Dendritic cell treated with granulocyte-macrophage colony-stimulating factor and Interleukin-4, amounts not matched to agents 40 ng/mL and 50 ng/mL, for 4 days (primary cell): Measurements from ENCODE around the gene PPM1J.

Experiments used
- H3K27ac Mint-ChIP-seq: one replicate; pipeline ENCODE4 v1.8.0; 2022; ENCODE audit warnings: mild to moderate bottlenecking, mixed read lengths
- H3K27me3 Mint-ChIP-seq: one replicate; pipeline ENCODE4 v1.8.0; 2022; ENCODE audit warnings: mild to moderate bottlenecking, mixed read lengths
- H3K36me3 Mint-ChIP-seq: one replicate; pipeline ENCODE4 v1.8.0; 2022; ENCODE audit warnings: low read depth, mixed read lengths
- H3K4me1 Mint-ChIP-seq: one replicate; pipeline ENCODE4 v1.8.0; 2022; ENCODE audit warnings: low read depth, mixed read lengths
- H3K4me3 Mint-ChIP-seq: one replicate; pipeline ENCODE4 v1.8.0; 2022; ENCODE audit warnings: mild to moderate bottlenecking, moderate library complexity, mixed read lengths
- H3K9me3 Mint-ChIP-seq: one replicate; pipeline ENCODE4 v1.8.0; 2022; ENCODE audit warnings: mixed read lengths
- intact Hi-C: fragments of 100-400 bp; cut with micrococcal nuclease; formaldehyde crosslinking; loops from one replicate; pipeline ENCODE4 v1.15.0; 2022

Gene PPM1J

GRCh38 chr1:112696578-112697314 is 18.4 kb downstream of the PPM1J start:
- Mint-ChIP-seq H3K27ac (no peak overlapping the region), H3K9me3 (no peaks in the 10 kb centered on the region), H3K27me3 (no peaks in the 10 kb centered on the region), H3K4me3 (no peak overlapping the region), H3K4me1 (peaks cover 41% of the 10 kb centered on the region), H3K36me3 (peaks cover 71% of the 10 kb centered on the region)
- intact Hi-C loops, result no loop called here

- Mint-ChIP-seq H3K27me3 (no peaks in the 10 kb centered on the region), H3K4me1 (peaks cover 26% of the 10 kb centered on the region), H3K4me3 (no peak overlapping the region), H3K27ac (no peak overlapping the region), H3K9me3 (no peaks in the 10 kb centered on the region), H3K36me3 (peaks cover 64% of the 10 kb centered on the region)
- intact Hi-C loops, result no loop called here
Measured at GRCh38 chr1:112695276-112695675, 19.9 kb downstream of the PPM1J start.

GRCh38 chr1:112694363-112694929 is 20.7 kb downstream of the PPM1J start:
- H3K9me3 Mint-ChIP-seq, result no peaks in the 10 kb centered on the region
- no peak overlapping the region for H3K4me3 Mint-ChIP-seq
- H3K36me3 Mint-ChIP-seq, result peaks cover 64% of the 10 kb centered on the region
- no peaks in the 10 kb centered on the region for H3K27me3 Mint-ChIP-seq
- H3K27ac Mint-ChIP-seq, result no peak overlapping the region
- H3K4me1 Mint-ChIP-seq, result peaks cover 18% of the 10 kb centered on the region
- intact Hi-C loops, result no loop called here

- H3K4me1 Mint-ChIP-seq, result peaks cover 15% of the 10 kb centered on the region
- no peaks in the 10 kb centered on the region for H3K27me3 Mint-ChIP-seq
- peaks cover 65% of the 10 kb centered on the region for H3K36me3 Mint-ChIP-seq
- H3K27ac Mint-ChIP-seq, result no peak overlapping the region
- intact Hi-C loops, result no loop called here
- no peaks in the 10 kb centered on the region for H3K9me3 Mint-ChIP-seq
- no peak overlapping the region for H3K4me3 Mint-ChIP-seq
Measured at GRCh38 chr1:112693821-112694220, 21.3 kb downstream of the PPM1J start.

- H3K4me3 Mint-ChIP-seq, result no peak overlapping the region
- H3K27ac Mint-ChIP-seq, result no peak overlapping the region
- H3K9me3 Mint-ChIP-seq, result no peaks in the 10 kb centered on the region
- intact Hi-C loops, result no loop called here
- H3K36me3 Mint-ChIP-seq, result peaks cover 61% of the 10 kb centered on the region
- peaks cover 15% of the 10 kb centered on the region for H3K4me1 Mint-ChIP-seq
- no peaks in the 10 kb centered on the region for H3K27me3 Mint-ChIP-seq
Measured at GRCh38 chr1:112692681-112693080, 22.5 kb downstream of the PPM1J start.

GRCh38 chr1:112689842-112690237 is 25.3 kb downstream of the PPM1J start:
- no peak overlapping the region for H3K4me3 Mint-ChIP-seq
- H3K36me3 Mint-ChIP-seq, result peaks cover 51% of the 10 kb centered on the region
- intact Hi-C loops, result no loop called here
- H3K27me3 Mint-ChIP-seq, result no peaks in the 10 kb centered on the region
- H3K4me1 Mint-ChIP-seq, result peaks cover 7% of the 10 kb centered on the region
- no peak overlapping the region for H3K27ac Mint-ChIP-seq
- no peaks in the 10 kb centered on the region for H3K9me3 Mint-ChIP-seq

- intact Hi-C loops, result no loop called here
- Mint-ChIP-seq H3K9me3 (no peaks in the 10 kb centered on the region), H3K36me3 (peaks cover 48% of the 10 kb centered on the region), H3K4me3 (no peak overlapping the region), H3K27ac (no peak overlapping the region), H3K4me1 (peaks cover 2% of the 10 kb centered on the region), H3K27me3 (no peaks in the 10 kb centered on the region)
Measured at GRCh38 chr1:112689196-112689841, 25.8 kb downstream of the PPM1J start.

GRCh38 chr1:112688781-112689193 is 26.3 kb downstream of the PPM1J start:
- H3K4me1 Mint-ChIP-seq, result no peaks in the 10 kb centered on the region
- no peak overlapping the region for H3K4me3 Mint-ChIP-seq
- intact Hi-C loops, result no loop called here
- H3K27me3 Mint-ChIP-seq, result no peaks in the 10 kb centered on the region
- peaks cover 43% of the 10 kb centered on the region for H3K36me3 Mint-ChIP-seq
- no peaks in the 10 kb centered on the region for H3K9me3 Mint-ChIP-seq
- no peak overlapping the region for H3K27ac Mint-ChIP-seq

GRCh38 chr1:112687785-112688496 is 27.2 kb downstream of the PPM1J start:
- Mint-ChIP-seq H3K4me3 (no peak overlapping the region), H3K9me3 (no peaks in the 10 kb centered on the region), H3K27me3 (no peaks in the 10 kb centered on the region), H3K36me3 (peaks cover 37% of the 10 kb centered on the region), H3K4me1 (no peaks in the 10 kb centered on the region), H3K27ac (no peak overlapping the region)
- intact Hi-C loops, result no loop called here

- no peaks in the 10 kb centered on the region for H3K4me1 Mint-ChIP-seq
- H3K9me3 Mint-ChIP-seq, result no peaks in the 10 kb centered on the region
- intact Hi-C loops, result no loop called here
- no peaks in the 10 kb centered on the region for H3K27me3 Mint-ChIP-seq
- H3K4me3 Mint-ChIP-seq, result no peak overlapping the region
- H3K27ac Mint-ChIP-seq, result no peak overlapping the region
- H3K36me3 Mint-ChIP-seq, result peaks cover 31% of the 10 kb centered on the region
Measured at GRCh38 chr1:112687361-112687760, 27.8 kb downstream of the PPM1J start.

GRCh38 chr1:112686835-112687234 is 28.3 kb downstream of the PPM1J start:
- no peak overlapping the region for H3K4me3 Mint-ChIP-seq
- intact Hi-C loops, result no loop called here
- peaks cover 25% of the 10 kb centered on the region for H3K36me3 Mint-ChIP-seq
- no peak overlapping the region for H3K27ac Mint-ChIP-seq
- H3K27me3 Mint-ChIP-seq, result no peaks in the 10 kb centered on the region
- no peaks in the 10 kb centered on the region for H3K9me3 Mint-ChIP-seq
- no peaks in the 10 kb centered on the region for H3K4me1 Mint-ChIP-seq

GRCh38 chr1:112686417-112686816 is 28.7 kb downstream of the PPM1J start:
- Mint-ChIP-seq H3K4me3 (no peak overlapping the region), H3K27me3 (no peaks in the 10 kb centered on the region), H3K27ac (no peak overlapping the region), H3K4me1 (no peaks in the 10 kb centered on the region), H3K36me3 (peaks cover 21% of the 10 kb centered on the region), H3K9me3 (no peaks in the 10 kb centered on the region)
- intact Hi-C loops, result no loop called here

- Mint-ChIP-seq H3K4me3 (no peak overlapping the region), H3K27me3 (no peaks in the 10 kb centered on the region), H3K4me1 (no peaks in the 10 kb centered on the region), H3K27ac (no peak overlapping the region), H3K9me3 (no peaks in the 10 kb centered on the region), H3K36me3 (peaks cover 21% of the 10 kb centered on the region)
- intact Hi-C loops, result no loop called here
Measured at GRCh38 chr1:112685913-112686312, 29.2 kb downstream of the PPM1J start.

- no peak overlapping the region for H3K4me3 Mint-ChIP-seq
- peaks cover 9% of the 10 kb centered on the region for H3K27me3 Mint-ChIP-seq
- peaks cover 27% of the 10 kb centered on the region for H3K4me1 Mint-ChIP-seq
- H3K9me3 Mint-ChIP-seq, result no peaks in the 10 kb centered on the region
- H3K36me3 Mint-ChIP-seq, result peaks cover 8% of the 10 kb centered on the region
- H3K27ac Mint-ChIP-seq, result no peak overlapping the region
- intact Hi-C loops, result no loop called here
Measured at GRCh38 chr1:112678605-112679004, 36.5 kb downstream of the PPM1J start.
